ENCODE results near the gene ZHX3.

DNA sequence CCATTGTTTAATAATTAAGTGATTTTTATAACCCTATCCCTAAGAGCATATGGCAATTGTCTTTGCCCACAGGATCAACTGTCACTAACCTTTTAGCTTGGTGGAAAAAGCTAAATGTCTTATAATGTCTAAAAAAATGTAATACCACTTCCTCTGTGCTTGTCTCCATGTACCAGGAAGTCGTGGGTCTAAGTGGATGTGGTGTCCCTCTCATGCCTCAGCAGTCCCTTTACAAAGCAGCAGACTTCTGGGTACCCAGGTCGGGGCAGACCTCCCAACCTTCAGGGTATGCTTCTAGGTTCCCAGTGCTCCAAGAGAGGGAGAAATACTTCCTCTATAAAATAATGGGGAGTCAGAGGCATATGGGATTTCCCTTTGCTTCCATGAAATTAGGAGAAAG, 74.7 kb downstream of the ZHX3 start:
- no peak for TF ChIP-seq EZH2phosphoT487 (IDR thresholded peaks at IDR 0.05; ENCODE audit: borderline replicate concordance, low read length)
- TF ChIP-seq, protein P1, sequence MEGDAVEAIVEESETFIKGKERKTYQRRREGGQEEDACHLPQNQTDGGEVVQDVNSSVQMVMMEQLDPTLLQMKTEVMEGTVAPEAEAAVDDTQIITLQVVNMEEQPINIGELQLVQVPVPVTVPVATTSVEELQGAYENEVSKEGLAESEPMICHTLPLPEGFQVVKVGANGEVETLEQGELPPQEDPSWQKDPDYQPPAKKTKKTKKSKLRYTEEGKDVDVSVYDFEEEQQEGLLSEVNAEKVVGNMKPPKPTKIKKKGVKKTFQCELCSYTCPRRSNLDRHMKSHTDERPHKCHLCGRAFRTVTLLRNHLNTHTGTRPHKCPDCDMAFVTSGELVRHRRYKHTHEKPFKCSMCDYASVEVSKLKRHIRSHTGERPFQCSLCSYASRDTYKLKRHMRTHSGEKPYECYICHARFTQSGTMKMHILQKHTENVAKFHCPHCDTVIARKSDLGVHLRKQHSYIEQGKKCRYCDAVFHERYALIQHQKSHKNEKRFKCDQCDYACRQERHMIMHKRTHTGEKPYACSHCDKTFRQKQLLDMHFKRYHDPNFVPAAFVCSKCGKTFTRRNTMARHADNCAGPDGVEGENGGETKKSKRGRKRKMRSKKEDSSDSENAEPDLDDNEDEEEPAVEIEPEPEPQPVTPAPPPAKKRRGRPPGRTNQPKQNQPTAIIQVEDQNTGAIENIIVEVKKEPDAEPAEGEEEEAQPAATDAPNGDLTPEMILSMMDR (IDR thresholded peaks at IDR 0.05; ENCODE audit: low read depth, low read length, poor library complexity, severe bottlenecking), result no peak

All from DOHH2 (cell line).